ENCODE results near the gene DCDC2C.

- TF ChIP-seq CTCF (IDR thresholded peaks at IDR 0.05; ENCODE audit: borderline replicate concordance, extremely low read depth, low read length, poor library complexity, severe bottlenecking) (no peak), EZH2 (IDR thresholded peaks at IDR 0.05; ENCODE audit: borderline replicate concordance, low read depth, low read length, severe bottlenecking) (no peak)
Observed at GRCh38 chr2:3857576-3857975, 154.2 kb downstream of the DCDC2C start.
